K562 (cell line): ENCODE results near the gene HOXB8. TPM values are rescaled to one million over a fixed set of nuclear protein-coding genes. Genes with fewer than 3 reads are reported as not detected.

Experiments used
- ARID3A ChIP-seq: IDR thresholded peaks from 2 replicates; pipeline ENCODE4 v1.6.1; 2012; ENCODE audit warnings: low read depth, low read length, improper control_type of control experiment, borderline replicate concordance
- HDAC1 ChIP-seq, 2 experiments: fragments of 450-650 bp; IDR thresholded peaks; 2 replicates each; pipeline ENCODE4 v1.6.1; 2016 to 2017; ENCODE audit warnings: inconsistent platforms in 1 of 2, mild to moderate bottlenecking in 1 of 2, moderate library complexity in 1 of 2
- HMGXB4 ChIP-seq: sonication (generic); formaldehyde crosslinking; IDR thresholded peaks from 2 replicates; pipeline ENCODE4 v1.8.1; 2023; ENCODE audit warnings: mild to moderate bottlenecking, missing genetic modification reagents
- KLF10 ChIP-seq: fragments of 250-450 bp; sonication (Bioruptor Pico); IDR thresholded peaks from 2 replicates; pipeline ENCODE4 v1.6.1; 2021; ENCODE audit warnings: matching md5 sums
- OTX1 ChIP-seq: fragments of 450-650 bp; formaldehyde crosslinking; IDR thresholded peaks from 2 replicates; pipeline ENCODE4 v1.4.0; 2022; ENCODE audit warnings: mild to moderate bottlenecking
- PHF8 ChIP-seq: fragments of 200-600 bp; sonication (generic); IDR thresholded peaks from 2 replicates; pipeline ENCODE4 v1.6.1; 2012; ENCODE audit warnings: mixed run types, mild to moderate bottlenecking, inconsistent platforms, low read length, moderate library complexity, borderline replicate concordance
- POLR2AphosphoS5 ChIP-seq: IDR thresholded peaks from 2 replicates; pipeline ENCODE4 v1.6.1; 2011; ENCODE audit warnings: mild to moderate bottlenecking, low read depth, low read length, moderate library complexity; ENCODE audit not compliant: control insufficient read depth, insufficient read depth
- RBM34 ChIP-seq: fragments of 200-400 bp; formaldehyde crosslinking; IDR thresholded peaks from 2 replicates; pipeline ENCODE4 v1.6.1; 2018; ENCODE audit warnings: low read length, borderline replicate concordance; ENCODE audit not compliant: insufficient read depth
- REST ChIP-seq, 2 experiments: fragments of 450-650 bp; formaldehyde crosslinking in 1 of 2; IDR thresholded peaks; 2 replicates each; pipeline versions ENCODE4 v1.4.0 to v1.6.1; 2014 to 2020; ENCODE audit warnings: mild to moderate bottlenecking in 2 of 2, borderline replicate concordance in 1 of 2, low read depth in 1 of 2
- SIN3A ChIP-seq, 2 experiments: fragments of 150-350 bp in 1 of 2; IDR thresholded peaks; 2 replicates each; pipeline ENCODE4 v1.6.1; 2011 to 2016; ENCODE audit warnings: borderline replicate concordance in 2 of 2, low read depth in 2 of 2, low read length in 2 of 2, mild to moderate bottlenecking in 2 of 2, moderate library complexity in 2 of 2; ENCODE audit not compliant: control insufficient read depth in 1 of 2
- SRSF3 ChIP-seq: fragments of 200-400 bp; formaldehyde crosslinking; IDR thresholded peaks from 2 replicates; pipeline ENCODE4 v1.6.1; 2016; ENCODE audit warnings: mild to moderate bottlenecking, low read length, moderate library complexity; ENCODE audit not compliant: insufficient read depth
- SRSF9 ChIP-seq: fragments of 200-400 bp; formaldehyde crosslinking; IDR thresholded peaks from 2 replicates; pipeline ENCODE4 v1.6.1; 2017; ENCODE audit warnings: low read depth, low read length, borderline replicate concordance
- XRCC3 ChIP-seq: fragments of 450-650 bp; IDR thresholded peaks from 2 replicates; pipeline ENCODE4 v1.6.1; 2017; ENCODE audit warnings: mild to moderate bottlenecking, moderate library complexity
- ZFPM2 ChIP-seq: fragments of 250-450 bp; sonication (Bioruptor Pico); IDR thresholded peaks from 2 replicates; pipeline ENCODE4 v1.5.1; 2022; ENCODE audit warnings: mild to moderate bottlenecking
- ZNF24 ChIP-seq: fragments of 450-650 bp; IDR thresholded peaks from 2 replicates; pipeline ENCODE4 v1.6.1; 2016
- polyA plus RNA-seq, 8 experiments: library from polyadenylated mRNA; depleted of rRNA in 4 of 8; stranded (reverse) in 5 of 8; unstranded in 3 of 8; fragments of >200 nt; fragmentation: Nextera tagmentation in 2 of 8; fragmentation: Illumina TruSeq in 1 of 8; extraction: Ambion mirVana in 2 of 8; extraction: Trizol in 1 of 8; gene quantifications; 2 replicates each; pipeline versions ENCODE4 v1.2.1 to v1.2.3, GENCODE V29; 2011 to 2014; ENCODE audit warnings: inconsistent platforms in 1 of 8, missing spikeins in 1 of 8
- total RNA-seq, 7 experiments: library from RNA; depleted of rRNA in 6 of 7; stranded (reverse); fragments of >200 nt in 6 of 7; fragmentation: Illumina TruSeq in 2 of 7; extraction: Trizol in 2 of 7; gene quantifications; 2 replicates each; pipeline versions ENCODE4 v1.2.1 to v1.2.3, GENCODE V29; 2011 to 2021; ENCODE audit warnings: low replicate concordance in 1 of 7

The HOXB8 gene
- total and polyA plus RNA-seq, 9 of the 15 experiments (the other 6 are each of a cell fraction or from before 2014, with no cell fraction given), result 0.52 to 23.8 (median 3.6) TPM

DNA sequence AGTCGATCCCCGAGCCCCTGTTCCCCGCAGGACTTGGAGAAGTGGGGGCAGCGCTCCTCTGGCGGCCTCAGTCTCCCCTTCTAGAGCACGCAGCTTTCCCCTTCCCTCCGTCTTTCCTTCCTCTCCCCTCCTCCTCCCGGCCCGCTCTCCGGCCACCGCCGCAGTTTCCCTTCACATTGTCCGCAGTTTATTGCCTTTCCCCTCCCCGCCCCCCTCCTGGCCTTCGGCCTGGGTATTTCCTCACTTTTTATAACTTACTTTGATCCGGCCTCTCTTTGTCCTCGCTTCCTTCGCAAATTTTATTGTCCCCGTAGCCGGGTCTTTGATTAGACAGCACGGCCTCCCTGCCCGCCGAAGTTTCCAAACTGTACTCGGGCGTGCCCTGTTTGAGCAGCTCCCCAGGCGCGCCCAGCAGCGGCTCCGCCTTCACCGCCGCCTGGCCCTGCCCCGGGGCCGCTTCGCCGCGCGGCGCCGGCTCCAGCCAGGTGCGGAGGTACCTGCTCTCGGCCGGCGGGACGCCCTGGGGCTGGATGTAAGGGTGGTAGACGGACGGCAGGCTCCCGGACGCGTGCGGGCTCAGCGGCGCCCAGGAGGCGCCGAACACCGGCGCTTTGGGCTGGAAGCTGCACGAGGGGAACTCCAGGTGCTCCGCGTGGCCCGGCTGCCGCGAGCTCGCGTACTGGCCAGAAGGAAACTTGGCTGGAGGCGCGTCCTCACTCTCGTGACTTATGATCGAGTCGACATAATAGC lies 10.6 kb upstream of the HOXB8 start (continued):
- TF ChIP-seq RBM34, result no peak
- TF ChIP-seq XRCC3, result no peak
- no peak for TF ChIP-seq SRSF9
- TF ChIP-seq ZFPM2, result 0 out of 2 replicates have a peak, but pooled peaks have one; percentile 63
- TF ChIP-seq ARID3A, result no peak
- TF ChIP-seq SRSF3, result peak; percentile 97
- TF ChIP-seq ZNF24, result 0 out of 2 replicates have a peak, but pooled peaks have one; percentile 8
- TF ChIP-seq SIN3A (IDR thresholded peaks at IDR 0.05; ENCODE audit: borderline replicate concordance in 2 of 2, control insufficient read depth in 1 of 2, low read depth in 2 of 2, low read length in 2 of 2), result peak in 1 of 2 experiments; percentile 14; a peak in 2 of 4 replicates
- TF ChIP-seq HDAC1 (IDR thresholded peaks at IDR 0.05), result peak in 1 of 2 experiments; percentile 4; a peak in 1 of 4 replicates
- TF ChIP-seq POLR2AphosphoS5, result no peak
- TF ChIP-seq PHF8, result peak; percentile 47; the same call in 1 of the 2 replicates
- TF ChIP-seq REST (IDR thresholded peaks at IDR 0.05; ENCODE audit: borderline replicate concordance), result no peak
- TF ChIP-seq REST (CRISPR knock-in tag; IDR thresholded peaks at IDR 0.05; ENCODE audit: low read depth), result peak; percentile 55; the same call in 1 of the 2 replicates
- TF ChIP-seq HMGXB4, result peak; percentile 85
- TF ChIP-seq KLF10 (CRISPR knock-in tag), result no peak
- peak; percentile 89 for TF ChIP-seq OTX1 (CRISPR knock-in tag)
